IPS-18c (cell line): ENCODE results near the gene PPP1R1A.

Experiments
- H3K4me3 ChIP-seq: 2 replicates; pipeline ENCODE4 v1.7.0; 2013; ENCODE audit warnings: low read depth, mild to moderate bottlenecking, low read length, moderate library complexity; ENCODE audit not compliant: insufficient read depth
- H3K9me3 ChIP-seq: one replicate; pipeline ENCODE4 v1.6.1; 2013; ENCODE audit warnings: mild to moderate bottlenecking, low read length, moderate library complexity; ENCODE audit not compliant: control insufficient read depth, insufficient read depth

The PPP1R1A gene

DNA sequence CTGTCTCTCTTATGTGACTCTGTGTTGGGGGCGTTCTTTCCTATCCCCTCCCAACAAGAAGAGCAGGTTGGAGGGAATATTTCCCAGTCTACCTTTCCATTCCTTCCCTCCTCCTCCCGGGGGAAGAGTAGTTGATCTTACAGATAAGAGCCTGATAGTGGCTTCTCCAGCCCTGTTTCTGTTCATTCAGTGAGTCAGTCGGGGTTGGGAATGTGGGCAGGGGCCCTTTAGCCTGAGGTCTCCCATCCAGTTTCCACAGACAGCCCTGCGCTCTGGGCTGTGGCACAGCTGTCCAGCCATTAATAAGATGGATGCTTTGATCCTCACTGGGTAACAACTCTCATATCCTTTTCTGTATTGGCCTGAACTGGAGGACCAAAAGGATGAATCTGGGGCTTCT, 18.1 kb upstream of the PPP1R1A start:
- no peak overlapping the region for H3K4me3 ChIP-seq
- no peaks in the 10 kb centered on the region for H3K9me3 ChIP-seq

DNA sequence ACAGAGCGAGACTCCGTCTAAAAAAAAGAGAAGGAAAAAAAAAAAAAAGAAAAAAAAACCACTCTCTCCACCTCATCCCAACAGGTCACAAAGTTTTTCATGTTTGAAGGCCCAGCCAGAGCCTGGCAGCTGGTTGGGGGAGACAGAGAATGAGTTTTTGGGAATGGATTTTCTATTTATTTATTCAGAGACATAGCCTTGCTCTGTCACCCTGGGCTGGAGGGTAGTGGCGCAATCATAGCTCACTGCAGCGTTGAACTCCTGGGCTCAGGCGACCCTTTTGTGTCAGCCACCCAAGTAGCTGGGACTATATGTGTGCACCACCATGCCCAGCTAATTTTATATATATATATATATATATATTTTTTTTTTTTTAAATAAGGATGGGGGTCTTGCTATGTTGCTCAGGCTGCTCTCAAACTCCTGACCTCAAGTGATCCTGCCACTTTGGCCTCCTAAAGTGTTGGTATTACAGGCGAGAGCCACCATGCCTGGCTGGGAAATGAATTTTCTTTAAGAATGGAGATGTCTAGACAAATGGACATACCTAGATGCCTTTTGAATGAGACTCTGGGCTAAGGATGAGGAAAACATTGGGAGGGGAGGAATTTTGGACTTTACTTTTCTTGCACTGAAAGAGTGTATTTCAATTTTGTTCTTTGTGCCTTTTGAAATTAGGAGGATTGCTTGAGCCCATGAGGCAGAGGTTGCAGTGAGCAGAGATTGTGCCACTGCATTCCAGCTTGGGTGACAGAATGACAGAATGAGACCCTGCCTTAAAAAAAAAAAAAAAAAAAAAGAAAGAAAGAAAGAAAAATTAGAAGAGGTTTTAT, 16.9 kb upstream of the PPP1R1A start:
- Histone ChIP-seq H3K4me3 (no peak overlapping the region), H3K9me3 (no peaks in the 10 kb centered on the region)

DNA sequence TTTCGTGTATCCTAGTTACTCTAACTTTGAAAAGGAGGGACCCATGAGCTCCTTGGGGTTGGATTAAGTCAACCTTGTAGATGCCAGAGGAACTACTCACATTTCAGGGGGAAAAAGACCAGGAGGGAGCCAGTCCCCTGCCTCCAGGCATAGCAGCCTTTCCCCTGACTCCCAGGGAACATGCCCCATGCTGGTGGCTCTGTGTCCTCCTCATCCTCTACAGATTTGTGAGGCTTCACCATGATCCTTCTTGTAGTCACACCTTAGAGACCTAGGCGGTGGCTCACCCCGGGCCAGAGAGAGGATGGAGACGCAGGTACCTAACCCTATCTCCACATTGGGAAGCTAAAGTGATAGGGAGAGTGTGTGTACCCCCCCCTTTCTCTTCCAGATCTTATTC, 16.0 kb upstream of the PPP1R1A start:
- no peaks in the 10 kb centered on the region for H3K9me3 ChIP-seq
- H3K4me3 ChIP-seq, result no peak overlapping the region

GRCh38 chr12:54603872-54604271, 15.4 kb upstream of the PPP1R1A start:
- H3K4me3 ChIP-seq, result no peak overlapping the region
- no peaks in the 10 kb centered on the region for H3K9me3 ChIP-seq

GRCh38 chr12:54603173-54603814, 14.8 kb upstream of the PPP1R1A start:
- Histone ChIP-seq H3K9me3 (no peaks in the 10 kb centered on the region), H3K4me3 (no peak overlapping the region)

DNA sequence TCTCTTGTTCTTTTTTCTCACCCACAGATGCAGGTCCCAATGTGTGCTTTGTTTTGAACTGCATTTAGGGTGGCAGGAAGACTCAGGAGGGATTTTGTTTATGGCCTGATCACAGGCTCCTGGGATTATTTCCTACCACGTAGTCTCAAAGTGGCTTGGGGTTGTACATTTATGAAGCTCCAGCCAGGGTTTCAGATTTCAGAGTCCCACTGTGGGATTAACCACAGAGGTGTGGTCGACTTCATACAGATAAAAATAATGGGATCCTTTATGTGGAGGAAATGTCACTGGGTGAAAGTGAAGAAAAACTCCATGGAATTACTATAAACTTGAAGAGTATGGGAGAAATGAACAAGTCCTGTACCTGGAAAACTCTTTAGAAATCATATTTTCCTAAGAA, 14.2 kb upstream of the PPP1R1A start:
- Histone ChIP-seq H3K4me3 (no peak overlapping the region), H3K9me3 (no peaks in the 10 kb centered on the region)

GRCh38 chr12:54601841-54602240, 13.4 kb upstream of the PPP1R1A start:
- Histone ChIP-seq H3K4me3 (no peak overlapping the region), H3K9me3 (no peaks in the 10 kb centered on the region)

- H3K9me3 ChIP-seq, result no peaks in the 10 kb centered on the region
- no peak overlapping the region for H3K4me3 ChIP-seq
Measured at GRCh38 chr12:54598970-54599369, 10.5 kb upstream of the PPP1R1A start.

DNA sequence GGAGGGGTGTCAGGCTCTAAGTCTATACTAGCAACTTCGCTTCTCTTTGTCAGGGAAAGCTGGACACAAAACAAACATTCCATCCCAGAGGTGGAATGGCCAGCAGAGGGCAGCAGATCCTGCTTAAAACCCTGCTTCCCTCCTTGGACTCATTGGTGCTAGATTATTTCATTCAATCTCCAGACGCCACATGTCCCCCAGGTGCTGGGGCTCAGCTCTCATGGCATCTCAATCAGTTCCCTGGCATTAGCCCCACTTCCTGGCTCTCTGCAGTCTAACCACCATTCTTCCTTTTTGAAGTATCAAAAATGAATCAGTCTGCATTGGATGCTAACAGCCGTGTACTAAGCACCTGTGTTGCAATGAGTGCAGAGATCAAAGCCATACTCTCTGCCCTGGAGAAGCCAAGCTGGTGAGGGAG, 8.1 kb upstream of the PPP1R1A start:
- Histone ChIP-seq H3K9me3 (no peaks in the 10 kb centered on the region), H3K4me3 (no peak overlapping the region)

- H3K4me3 ChIP-seq, result no peak overlapping the region
- H3K9me3 ChIP-seq, result no peaks in the 10 kb centered on the region
Measured at GRCh38 chr12:54595471-54595870, 7.0 kb upstream of the PPP1R1A start.

GRCh38 chr12:54593725-54594124, 5.3 kb upstream of the PPP1R1A start:
- no peak overlapping the region for H3K4me3 ChIP-seq
- no peaks in the 10 kb centered on the region for H3K9me3 ChIP-seq

GRCh38 chr12:54593135-54593534, 4.7 kb upstream of the PPP1R1A start:
- Histone ChIP-seq H3K4me3 (no peak overlapping the region), H3K9me3 (no peaks in the 10 kb centered on the region)

DNA sequence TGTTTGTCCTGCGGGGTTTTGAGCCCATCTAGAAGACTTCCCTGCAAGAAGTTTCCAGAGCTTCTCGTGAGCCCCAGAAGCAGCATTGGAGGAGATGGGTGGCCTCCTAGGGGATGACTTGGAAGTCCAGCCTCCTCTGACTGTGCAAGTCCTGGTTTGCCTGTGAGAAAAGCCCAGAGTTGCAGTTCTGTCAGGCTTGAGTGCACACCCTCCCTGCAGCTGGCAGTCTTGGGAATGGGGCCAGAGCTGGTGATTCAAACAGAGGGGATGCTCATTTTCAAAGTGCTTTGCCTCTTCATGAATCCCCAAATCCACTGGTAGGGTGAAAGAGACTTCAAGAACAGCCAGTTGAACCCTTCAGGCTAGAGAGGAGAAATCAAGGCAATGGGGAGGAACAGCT, 3.9 kb upstream of the PPP1R1A start:
- Histone ChIP-seq H3K4me3 (no peak overlapping the region), H3K9me3 (no peaks in the 10 kb centered on the region)

DNA sequence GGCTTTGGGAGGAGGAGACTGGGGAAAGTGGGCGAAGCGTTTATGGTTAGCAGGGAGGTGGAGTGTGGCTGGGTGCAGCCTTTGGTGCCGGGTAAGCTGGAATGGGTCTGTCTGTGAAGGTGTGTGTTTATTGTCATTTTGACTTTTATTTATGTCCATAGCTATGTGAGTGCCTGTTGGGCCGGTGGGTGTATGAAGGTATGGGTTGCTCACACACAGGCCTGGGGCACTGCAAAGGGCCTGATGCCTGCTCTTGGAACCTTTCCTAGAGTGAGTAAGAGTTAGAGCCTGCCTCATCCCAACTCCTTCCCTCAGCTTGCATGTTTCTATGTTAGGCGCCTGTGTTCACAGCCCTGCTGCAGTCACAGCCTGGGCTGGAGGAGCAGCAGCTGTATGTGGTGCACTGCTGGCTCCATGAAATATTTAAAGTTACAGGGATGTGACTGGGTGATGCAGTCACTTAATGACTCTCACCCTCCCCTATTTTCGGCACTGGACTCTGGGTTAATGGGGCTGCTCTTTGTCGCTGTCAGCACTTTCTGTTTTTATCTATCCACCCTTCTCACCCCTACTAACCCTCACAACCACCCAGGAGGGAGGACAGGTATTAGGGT, 2.6 kb upstream of the PPP1R1A start:
- no peak overlapping the region for H3K4me3 ChIP-seq

DNA sequence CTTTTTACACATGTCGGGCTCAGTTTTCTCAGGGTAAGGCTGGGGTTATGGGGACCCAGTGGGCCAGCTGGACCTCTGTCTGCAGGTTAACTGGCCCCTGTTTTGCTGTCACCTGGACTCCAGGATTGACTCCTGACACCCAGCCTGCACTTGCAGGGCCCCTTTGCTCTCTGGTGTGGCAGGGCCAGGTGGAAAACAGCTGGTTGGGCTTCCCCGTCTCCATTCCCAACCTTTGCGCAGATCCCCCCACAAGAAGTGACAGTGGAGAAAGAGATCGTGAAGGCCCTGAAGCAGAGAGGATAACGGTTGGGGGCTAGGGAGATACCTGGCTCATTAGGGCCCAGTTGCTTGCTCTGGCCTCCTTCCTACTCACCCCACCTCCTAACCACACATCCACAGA, 1.5 kb upstream of the PPP1R1A start:
- Histone ChIP-seq H3K4me3 (no peak overlapping the region), H3K9me3 (no peaks in the 10 kb centered on the region)

More for the DNA sequence above, 2.6 kb upstream of the PPP1R1A start:
- H3K9me3 ChIP-seq, result no peaks in the 10 kb centered on the region

GRCh38 chr12:54588890-54589267, 420 bp upstream of the PPP1R1A start:
- Histone ChIP-seq H3K9me3 (no peaks in the 10 kb centered on the region), H3K4me3 (peak overlapping the region; percentile 61)

- H3K4me3 ChIP-seq, result peak overlapping the region; percentile 67
- peaks cover 2% of the 10 kb centered on the region for H3K9me3 ChIP-seq
Measured at GRCh38 chr12:54587315-54587873, 1.1 kb downstream of the PPP1R1A start.

DNA sequence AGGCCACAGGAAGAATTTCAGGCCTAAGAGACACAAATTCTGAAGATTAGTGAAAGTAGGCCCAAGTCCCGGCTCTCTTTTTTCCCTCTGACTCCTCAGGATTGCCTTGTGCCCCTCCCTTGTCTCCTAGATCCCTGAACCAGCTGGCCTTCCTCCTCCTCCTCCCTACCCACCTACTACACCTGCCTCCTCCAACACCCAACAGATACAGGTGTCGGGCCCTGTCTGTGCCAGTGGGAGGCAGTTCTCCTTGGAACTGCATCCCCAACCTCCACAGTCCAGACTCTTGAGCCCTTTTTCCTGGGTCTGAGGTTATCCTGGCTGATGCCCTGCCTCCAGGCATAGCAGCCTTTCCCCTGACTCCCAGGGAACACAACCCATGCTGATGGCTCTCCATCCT, 1.8 kb downstream of the PPP1R1A start:
- Histone ChIP-seq H3K9me3 (peaks cover 2% of the 10 kb centered on the region), H3K4me3 (no peak overlapping the region)
